ENCODE data around the gene FUS. TPM values are rescaled to one million over a fixed set of nuclear protein-coding genes. Genes with fewer than 3 reads are reported as not detected.
"Not testable (repeated sequence)": the region's sequence is repeated elsewhere in the genome, so short reads cannot be mapped to it uniquely, and the experiment has no call there.

FUS gene
- total RNA-seq, 4 donors from 2014 or later: 24.0 to 45.1 (median 34.2) TPM

DNA sequence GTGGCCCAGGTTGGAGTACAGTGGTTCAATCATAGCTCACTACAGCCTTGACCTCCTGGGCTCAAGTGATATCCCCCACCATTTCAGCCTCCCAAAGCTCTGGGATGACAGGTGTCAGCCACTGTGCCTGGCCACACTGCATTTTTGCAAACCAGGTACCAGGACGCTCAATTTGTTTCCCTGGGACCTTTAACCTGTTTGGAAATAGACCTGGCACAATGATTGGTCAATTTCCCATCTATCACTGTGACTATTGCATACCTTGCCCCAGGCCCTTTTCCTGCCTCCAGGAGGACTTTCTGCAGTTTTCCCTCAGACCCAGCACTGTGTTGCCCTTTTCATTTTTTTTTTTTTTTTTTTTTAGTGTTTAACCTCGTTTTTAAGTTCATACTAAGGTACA lies 11.1 kb upstream of the FUS start:
- no peak for TF ChIP-seq EP300 (IDR thresholded peaks at IDR 0.05)
- TF ChIP-seq POLR2A (IDR thresholded peaks at IDR 0.05; ENCODE audit: low read depth): no peak
- TF ChIP-seq, protein P1, sequence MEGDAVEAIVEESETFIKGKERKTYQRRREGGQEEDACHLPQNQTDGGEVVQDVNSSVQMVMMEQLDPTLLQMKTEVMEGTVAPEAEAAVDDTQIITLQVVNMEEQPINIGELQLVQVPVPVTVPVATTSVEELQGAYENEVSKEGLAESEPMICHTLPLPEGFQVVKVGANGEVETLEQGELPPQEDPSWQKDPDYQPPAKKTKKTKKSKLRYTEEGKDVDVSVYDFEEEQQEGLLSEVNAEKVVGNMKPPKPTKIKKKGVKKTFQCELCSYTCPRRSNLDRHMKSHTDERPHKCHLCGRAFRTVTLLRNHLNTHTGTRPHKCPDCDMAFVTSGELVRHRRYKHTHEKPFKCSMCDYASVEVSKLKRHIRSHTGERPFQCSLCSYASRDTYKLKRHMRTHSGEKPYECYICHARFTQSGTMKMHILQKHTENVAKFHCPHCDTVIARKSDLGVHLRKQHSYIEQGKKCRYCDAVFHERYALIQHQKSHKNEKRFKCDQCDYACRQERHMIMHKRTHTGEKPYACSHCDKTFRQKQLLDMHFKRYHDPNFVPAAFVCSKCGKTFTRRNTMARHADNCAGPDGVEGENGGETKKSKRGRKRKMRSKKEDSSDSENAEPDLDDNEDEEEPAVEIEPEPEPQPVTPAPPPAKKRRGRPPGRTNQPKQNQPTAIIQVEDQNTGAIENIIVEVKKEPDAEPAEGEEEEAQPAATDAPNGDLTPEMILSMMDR (IDR thresholded peaks at IDR 0.05): no peak
- TF ChIP-seq POLR2AphosphoS5 (IDR thresholded peaks at IDR 0.05): no peak
- Histone ChIP-seq H3K4me3 (no peak overlapping the region), H3K9me3 (no peaks in the 10 kb centered on the region), H3K36me3 (no peaks in the 10 kb centered on the region), H3K27ac (replicated peaks in 1 of 4) (no peak overlapping the region), H3K4me1 (peaks cover 0 to 5% (median 0%) of the 10 kb centered on the region in 4 donors), H3K27me3 (no peaks in the 10 kb centered on the region)
- intact Hi-C loops (cut with DNase I): no loop called here
- DNase-seq (ENCODE audit: extremely low spot score): no peak
- WGBS: 70% methylated on average over 2 of the region's 2 CpGs

DNA sequence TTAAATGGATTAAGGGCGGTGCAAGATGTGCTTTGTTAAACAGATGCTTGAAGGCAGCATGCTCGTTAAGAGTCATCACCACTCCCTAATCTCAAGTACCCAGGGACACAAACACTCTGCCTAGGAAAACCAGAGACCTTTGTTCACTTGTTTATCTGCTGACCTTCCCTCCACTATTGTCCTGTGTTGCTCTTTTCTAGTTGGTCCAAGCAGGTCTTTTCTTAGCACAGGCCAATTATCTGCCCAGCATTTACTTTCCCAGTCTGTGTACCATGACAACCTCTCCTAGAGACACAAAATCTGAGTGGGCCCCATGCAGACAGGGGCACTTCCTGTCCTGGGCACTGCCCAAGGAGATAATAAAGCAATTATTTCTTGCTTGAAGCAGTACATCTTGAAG lies 9.9 kb upstream of the FUS start:
- intact Hi-C loops (cut with DNase I): loop anchor here (2.0 kb wide), 1 partner anchor 29 kb away; no protein-coding TSS in a partner anchor
- H3K27ac ChIP-seq (replicated peaks in 1 of 4); DNase-seq (ENCODE audit: extremely low spot score); H3K9me3 ChIP-seq; H3K4me1 ChIP-seq; H3K27me3 ChIP-seq; H3K4me3 ChIP-seq; H3K36me3 ChIP-seq: not testable (repeated sequence)
- 17% methylated on average over 1 of the region's 2 CpGs for WGBS

DNA sequence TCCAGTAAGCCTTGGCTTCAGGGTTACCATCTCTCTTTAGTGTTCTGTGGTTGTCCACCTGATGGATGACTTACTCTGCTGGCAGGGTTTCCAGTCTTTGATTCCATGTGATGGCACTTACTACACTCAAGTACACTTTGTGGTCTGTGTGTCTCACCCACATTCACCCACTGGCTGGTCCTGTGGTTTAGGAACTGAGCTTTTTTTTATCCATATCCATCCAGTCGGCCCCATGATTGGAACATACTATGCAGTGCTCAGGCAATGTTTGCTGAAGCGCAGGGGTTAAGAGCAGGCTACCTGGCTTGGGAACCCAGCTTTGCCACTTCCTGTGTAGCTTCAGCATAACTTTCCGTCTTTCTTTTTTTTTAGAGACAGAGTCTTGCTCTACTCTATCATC lies 2.8 kb upstream of the FUS start:
- H3K27ac ChIP-seq (replicated peaks in 1 of 4): no peak overlapping the region
- H3K4me1 ChIP-seq: peaks cover 10 to 23% (median 21%) of the 10 kb centered on the region in 4 donors
- H3K4me3 ChIP-seq: no peak overlapping the region
- H3K36me3 ChIP-seq: no peaks in the 10 kb centered on the region
- intact Hi-C loops (cut with DNase I): loop anchor here (5.0 kb wide), 1 partner anchor 265 kb away; the partner anchor contains the start of gene ZNF843
- TF ChIP-seq EP300 (IDR thresholded peaks at IDR 0.05) (no peak), POLR2A (IDR thresholded peaks at IDR 0.05; ENCODE audit: low read depth) (no peak)
- TF ChIP-seq, protein P1 (IDR thresholded peaks at IDR 0.05): no peak
- DNase-seq (ENCODE audit: extremely low spot score): no peak
- 73% methylated on average over 3 of the region's 3 CpGs for WGBS
- no peaks in the 10 kb centered on the region for H3K27me3 ChIP-seq
- H3K9me3 ChIP-seq: no peaks in the 10 kb centered on the region

DNA sequence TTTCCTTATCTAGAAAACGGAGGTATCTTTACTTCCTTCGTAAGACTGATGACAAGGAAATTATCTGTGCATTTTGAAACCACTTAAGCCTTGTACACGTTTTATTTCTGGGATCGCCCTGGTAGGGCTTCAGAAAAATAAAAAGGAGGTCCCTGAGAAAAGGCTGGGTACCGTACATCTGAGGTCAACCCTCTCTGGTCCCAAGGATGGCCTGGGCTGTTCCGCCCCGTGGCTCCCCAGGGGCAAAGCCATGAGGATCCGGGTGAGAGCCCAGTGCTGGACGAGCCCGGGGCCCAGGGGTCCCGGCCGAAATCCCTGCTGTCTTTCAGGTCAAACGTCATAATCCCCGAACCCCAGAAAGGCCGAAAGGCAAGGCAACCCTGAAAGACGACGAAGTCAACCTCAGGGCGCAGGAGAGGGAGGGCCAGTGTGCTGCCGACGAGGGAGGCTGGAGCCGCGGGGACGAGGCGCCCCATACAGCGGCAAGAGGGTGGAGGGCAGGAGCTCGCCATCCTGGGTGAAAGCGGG lies 656 bp upstream of the FUS start:
- no peak for DNase-seq (ENCODE audit: extremely low spot score)
- intact Hi-C loops (cut with DNase I): loop anchor here (5.0 kb wide), 1 partner anchor 263 kb away; the partner anchor contains the start of gene ZNF843

DNA sequence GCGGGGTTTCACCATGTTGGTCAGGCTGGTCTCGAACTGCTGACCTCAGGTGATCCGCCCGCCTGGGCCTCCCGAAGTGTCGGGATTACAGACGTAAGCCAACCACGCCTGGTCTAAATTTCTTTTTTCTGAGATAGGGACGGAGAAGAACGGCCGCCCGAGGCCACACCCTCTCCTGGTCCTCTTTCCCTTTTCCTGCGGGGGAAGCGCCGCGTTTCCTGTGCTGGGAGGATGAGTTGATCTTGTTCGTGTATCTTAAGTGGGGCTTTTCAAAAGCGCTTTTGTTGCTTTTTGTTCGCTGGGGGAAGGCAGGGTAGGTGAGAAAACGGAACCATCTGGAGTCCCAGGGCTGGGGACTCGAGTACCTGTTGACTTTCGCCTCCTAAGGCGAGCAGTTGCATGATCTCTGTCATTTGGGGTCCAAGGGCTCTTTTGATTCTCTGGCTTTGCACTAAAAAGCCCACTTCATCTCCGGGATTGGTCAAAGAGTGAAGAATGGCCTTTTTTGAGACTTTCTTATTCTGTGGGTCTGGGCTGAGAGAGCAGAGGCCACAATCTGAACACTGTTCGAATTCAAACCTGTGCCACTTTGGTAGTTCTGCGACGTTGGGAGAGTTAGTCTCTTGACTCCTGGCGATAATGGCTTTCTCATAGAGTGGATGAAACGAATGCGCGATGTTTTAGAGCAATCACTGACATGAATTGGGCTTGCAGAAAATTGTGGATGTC lies 1.3 kb downstream of the FUS start:
- 8% methylated on average over 26 of the region's 31 CpGs for WGBS

More for the DNA sequence above, 656 bp upstream of the FUS start:
- no peaks in the 10 kb centered on the region for H3K27me3 ChIP-seq
- no peaks in the 10 kb centered on the region for H3K9me3 ChIP-seq
- peaks cover 6 to 21% (median 19%) of the 10 kb centered on the region in 4 donors for H3K36me3 ChIP-seq
- TF ChIP-seq POLR2A (IDR thresholded peaks at IDR 0.05; ENCODE audit: low read depth) (no peak), EP300 (IDR thresholded peaks at IDR 0.05) (no peak)
- peak overlapping the region; percentile 95 to 99 (median 96) for H3K27ac ChIP-seq (replicated peaks in 1 of 4)
- peaks cover 29 to 44% (median 42%) of the 10 kb centered on the region in 4 donors for H3K4me1 ChIP-seq
- peak overlapping the region; percentile 80 to 99 (median 88) for H3K4me3 ChIP-seq
- 23% methylated on average over 4 of the region's 27 CpGs for WGBS

More for the DNA sequence above, 1.3 kb downstream of the FUS start:
- Histone ChIP-seq H3K4me3 (peak overlapping the region; percentile 80 to 99 (median 88)), H3K27me3 (no peaks in the 10 kb centered on the region), H3K27ac (replicated peaks in 1 of 4) (peak overlapping the region; percentile 95 to 99 (median 96)), H3K4me1 (peaks cover 29 to 48% (median 42%) of the 10 kb centered on the region in 4 donors), H3K9me3 (no peaks in the 10 kb centered on the region), H3K36me3 (peaks cover 25 to 41% (median 39%) of the 10 kb centered on the region in 4 donors)
- TF ChIP-seq POLR2AphosphoS5 (IDR thresholded peaks at IDR 0.05) (no peak), EP300 (IDR thresholded peaks at IDR 0.05) (no peak), POLR2A (IDR thresholded peaks at IDR 0.05; ENCODE audit: low read depth) (no peak)
- TF ChIP-seq, protein P1 (IDR thresholded peaks at IDR 0.05): no peak
- intact Hi-C loops (cut with DNase I): no loop called here
- DNase-seq (ENCODE audit: extremely low spot score): no peak
